ENCODE results near the gene CAVIN1. TPM values are rescaled to one million over a fixed set of nuclear protein-coding genes. Genes with fewer than 3 reads are reported as not detected.

The CAVIN1 gene
- total and polyA plus RNA-seq, 2 experiments from 2014 or later, result 18.1 to 35.7 TPM

DNA sequence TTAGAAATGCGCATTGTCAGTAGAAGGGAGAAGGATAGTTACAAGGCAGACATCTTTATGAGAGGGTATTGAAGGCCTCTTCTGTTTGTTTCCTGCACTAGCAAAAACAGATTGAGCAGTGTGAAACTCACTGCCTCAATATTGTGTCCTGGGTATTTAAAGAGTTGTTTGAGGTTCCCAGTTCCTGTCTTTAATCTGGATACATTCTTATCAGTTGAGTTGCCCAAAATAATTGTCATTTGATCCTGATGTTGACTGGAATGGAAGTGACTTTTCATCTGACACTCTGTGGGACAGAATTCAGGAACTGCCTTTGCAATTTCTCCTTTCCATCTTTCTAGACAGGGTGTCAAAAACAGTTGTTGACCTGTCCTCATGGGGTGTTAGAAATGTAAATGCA lies 37.3 kb upstream of the CAVIN1 start:
- Histone ChIP-seq H2AFZ (no peak overlapping the region), H3K4me2 (peak overlapping the region; percentile 80), H3K27me3 (ENCODE audit: insufficient read depth) (no peaks in the 10 kb centered on the region), H3K27ac (ENCODE audit: low read depth) (0 out of 2 replicates have a peak overlapping the region, but pooled peaks have one; percentile 63), H3F3A (replicated peaks; ENCODE audit: low read depth) (peaks cover 8% of the 10 kb centered on the region; the same call in 1 of the 2 replicates), H3K4me1 (ENCODE audit: insufficient read depth) (peaks cover 29% of the 10 kb centered on the region), H4K20me1 (replicated peaks; ENCODE audit: insufficient read depth) (peaks cover 23% of the 10 kb centered on the region), H3K4me3 (peak overlapping the region; percentile 71), H3K79me2 (replicated peaks; ENCODE audit: insufficient read depth) (peaks cover 28% of the 10 kb centered on the region), H3K9me2 (ENCODE audit: insufficient read depth) (no peaks in the 10 kb centered on the region), H3K36me3 (ENCODE audit: insufficient read depth) (peaks cover 9% of the 10 kb centered on the region; the same call in 1 of the 2 replicates)
- Mint-ChIP-seq H3K36me3 (ENCODE audit: low read depth) (peaks cover 16% of the 10 kb centered on the region; the same call in 2 of the 3 replicates), H3K4me1 (peaks cover 36% of the 10 kb centered on the region), H3K9me3 (no peaks in the 10 kb centered on the region), H3K27ac (no peak overlapping the region), H3K27me3 (ENCODE audit: insufficient read depth, low read depth, poor library complexity) (peaks cover 3% of the 10 kb centered on the region), H3K4me3 (peak overlapping the region; percentile 91; the same call in 2 of the 3 replicates)
- DNase-seq (ENCODE audit: low spot score) (no peak), ATAC-seq (no peak)
- TF ChIP-seq EZH2phosphoT487 (IDR thresholded peaks at IDR 0.05; ENCODE audit: unreplicated experiment) (no peak), NANOG (IDR thresholded peaks at IDR 0.05; ENCODE audit: borderline replicate concordance) (no peak), POLR2AphosphoS5 (IDR thresholded peaks at IDR 0.05; ENCODE audit: low read depth) (no peak), ZNF114 (CRISPR knock-in tag; IDR thresholded peaks at IDR 0.05) (no peak), EZH2 (IDR thresholded peaks at IDR 0.05; ENCODE audit: low read depth, unreplicated experiment) (no peak), CREB1 (CRISPR knock-in tag; IDR thresholded peaks at IDR 0.05; ENCODE audit: low read depth) (no peak), JUNB (IDR thresholded peaks at IDR 0.05; ENCODE audit: unreplicated experiment) (no peak)
- TF ChIP-seq, protein P1, sequence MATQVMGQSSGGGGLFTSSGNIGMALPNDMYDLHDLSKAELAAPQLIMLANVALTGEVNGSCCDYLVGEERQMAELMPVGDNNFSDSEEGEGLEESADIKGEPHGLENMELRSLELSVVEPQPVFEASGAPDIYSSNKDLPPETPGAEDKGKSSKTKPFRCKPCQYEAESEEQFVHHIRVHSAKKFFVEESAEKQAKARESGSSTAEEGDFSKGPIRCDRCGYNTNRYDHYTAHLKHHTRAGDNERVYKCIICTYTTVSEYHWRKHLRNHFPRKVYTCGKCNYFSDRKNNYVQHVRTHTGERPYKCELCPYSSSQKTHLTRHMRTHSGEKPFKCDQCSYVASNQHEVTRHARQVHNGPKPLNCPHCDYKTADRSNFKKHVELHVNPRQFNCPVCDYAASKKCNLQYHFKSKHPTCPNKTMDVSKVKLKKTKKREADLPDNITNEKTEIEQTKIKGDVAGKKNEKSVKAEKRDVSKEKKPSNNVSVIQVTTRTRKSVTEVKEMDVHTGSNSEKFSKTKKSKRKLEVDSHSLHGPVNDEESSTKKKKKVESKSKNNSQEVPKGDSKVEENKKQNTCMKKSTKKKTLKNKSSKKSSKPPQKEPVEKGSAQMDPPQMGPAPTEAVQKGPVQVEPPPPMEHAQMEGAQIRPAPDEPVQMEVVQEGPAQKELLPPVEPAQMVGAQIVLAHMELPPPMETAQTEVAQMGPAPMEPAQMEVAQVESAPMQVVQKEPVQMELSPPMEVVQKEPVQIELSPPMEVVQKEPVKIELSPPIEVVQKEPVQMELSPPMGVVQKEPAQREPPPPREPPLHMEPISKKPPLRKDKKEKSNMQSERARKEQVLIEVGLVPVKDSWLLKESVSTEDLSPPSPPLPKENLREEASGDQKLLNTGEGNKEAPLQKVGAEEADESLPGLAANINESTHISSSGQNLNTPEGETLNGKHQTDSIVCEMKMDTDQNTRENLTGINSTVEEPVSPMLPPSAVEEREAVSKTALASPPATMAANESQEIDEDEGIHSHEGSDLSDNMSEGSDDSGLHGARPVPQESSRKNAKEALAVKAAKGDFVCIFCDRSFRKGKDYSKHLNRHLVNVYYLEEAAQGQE (IDR thresholded peaks at IDR 0.05; ENCODE audit: unreplicated experiment), result no peak
- TF ChIP-seq, protein P2, sequence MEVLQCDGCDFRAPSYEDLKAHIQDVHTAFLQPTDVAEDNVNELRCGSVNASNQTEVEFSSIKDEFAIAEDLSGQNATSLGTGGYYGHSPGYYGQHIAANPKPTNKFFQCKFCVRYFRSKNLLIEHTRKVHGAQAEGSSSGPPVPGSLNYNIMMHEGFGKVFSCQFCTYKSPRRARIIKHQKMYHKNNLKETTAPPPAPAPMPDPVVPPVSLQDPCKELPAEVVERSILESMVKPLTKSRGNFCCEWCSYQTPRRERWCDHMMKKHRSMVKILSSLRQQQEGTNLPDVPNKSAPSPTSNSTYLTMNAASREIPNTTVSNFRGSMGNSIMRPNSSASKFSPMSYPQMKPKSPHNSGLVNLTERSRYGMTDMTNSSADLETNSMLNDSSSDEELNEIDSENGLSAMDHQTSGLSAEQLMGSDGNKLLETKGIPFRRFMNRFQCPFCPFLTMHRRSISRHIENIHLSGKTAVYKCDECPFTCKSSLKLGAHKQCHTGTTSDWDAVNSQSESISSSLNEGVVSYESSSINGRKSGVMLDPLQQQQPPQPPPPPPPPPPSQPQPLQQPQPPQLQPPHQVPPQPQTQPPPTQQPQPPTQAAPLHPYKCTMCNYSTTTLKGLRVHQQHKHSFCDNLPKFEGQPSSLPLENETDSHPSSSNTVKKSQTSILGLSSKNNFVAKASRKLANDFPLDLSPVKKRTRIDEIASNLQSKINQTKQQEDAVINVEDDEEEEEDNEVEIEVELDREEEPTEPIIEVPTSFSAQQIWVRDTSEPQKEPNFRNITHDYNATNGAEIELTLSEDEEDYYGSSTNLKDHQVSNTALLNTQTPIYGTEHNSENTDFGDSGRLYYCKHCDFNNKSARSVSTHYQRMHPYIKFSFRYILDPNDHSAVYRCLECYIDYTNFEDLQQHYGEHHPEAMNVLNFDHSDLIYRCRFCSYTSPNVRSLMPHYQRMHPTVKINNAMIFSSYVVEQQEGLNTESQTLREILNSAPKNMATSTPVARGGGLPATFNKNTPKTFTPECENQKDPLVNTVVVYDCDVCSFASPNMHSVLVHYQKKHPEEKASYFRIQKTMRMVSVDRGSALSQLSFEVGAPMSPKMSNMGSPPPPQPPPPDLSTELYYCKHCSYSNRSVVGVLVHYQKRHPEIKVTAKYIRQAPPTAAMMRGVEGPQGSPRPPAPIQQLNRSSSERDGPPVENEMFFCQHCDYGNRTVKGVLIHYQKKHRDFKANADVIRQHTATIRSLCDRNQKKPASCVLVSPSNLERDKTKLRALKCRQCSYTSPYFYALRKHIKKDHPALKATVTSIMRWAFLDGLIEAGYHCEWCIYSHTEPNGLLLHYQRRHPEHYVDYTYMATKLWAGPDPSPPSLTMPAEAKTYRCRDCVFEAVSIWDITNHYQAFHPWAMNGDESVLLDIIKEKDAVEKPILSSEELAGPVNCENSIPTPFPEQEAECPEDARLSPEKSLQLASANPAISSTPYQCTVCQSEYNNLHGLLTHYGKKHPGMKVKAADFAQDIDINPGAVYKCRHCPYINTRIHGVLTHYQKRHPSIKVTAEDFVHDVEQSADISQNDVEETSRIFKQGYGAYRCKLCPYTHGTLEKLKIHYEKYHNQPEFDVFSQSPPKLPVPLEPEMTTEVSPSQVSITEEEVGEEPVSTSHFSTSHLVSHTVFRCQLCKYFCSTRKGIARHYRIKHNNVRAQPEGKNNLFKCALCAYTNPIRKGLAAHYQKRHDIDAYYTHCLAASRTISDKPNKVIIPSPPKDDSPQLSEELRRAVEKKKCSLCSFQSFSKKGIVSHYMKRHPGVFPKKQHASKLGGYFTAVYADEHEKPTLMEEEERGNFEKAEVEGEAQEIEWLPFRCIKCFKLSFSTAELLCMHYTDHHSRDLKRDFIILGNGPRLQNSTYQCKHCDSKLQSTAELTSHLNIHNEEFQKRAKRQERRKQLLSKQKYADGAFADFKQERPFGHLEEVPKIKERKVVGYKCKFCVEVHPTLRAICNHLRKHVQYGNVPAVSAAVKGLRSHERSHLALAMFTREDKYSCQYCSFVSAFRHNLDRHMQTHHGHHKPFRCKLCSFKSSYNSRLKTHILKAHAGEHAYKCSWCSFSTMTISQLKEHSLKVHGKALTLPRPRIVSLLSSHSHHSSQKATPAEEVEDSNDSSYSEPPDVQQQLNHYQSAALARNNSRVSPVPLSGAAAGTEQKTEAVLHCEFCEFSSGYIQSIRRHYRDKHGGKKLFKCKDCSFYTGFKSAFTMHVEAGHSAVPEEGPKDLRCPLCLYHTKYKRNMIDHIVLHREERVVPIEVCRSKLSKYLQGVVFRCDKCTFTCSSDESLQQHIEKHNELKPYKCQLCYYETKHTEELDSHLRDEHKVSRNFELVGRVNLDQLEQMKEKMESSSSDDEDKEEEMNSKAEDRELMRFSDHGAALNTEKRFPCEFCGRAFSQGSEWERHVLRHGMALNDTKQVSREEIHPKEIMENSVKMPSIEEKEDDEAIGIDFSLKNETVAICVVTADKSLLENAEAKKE (CRISPR knock-in tag; IDR thresholded peaks at IDR 0.05), result no peak
- TF ChIP-seq, protein P3, sequence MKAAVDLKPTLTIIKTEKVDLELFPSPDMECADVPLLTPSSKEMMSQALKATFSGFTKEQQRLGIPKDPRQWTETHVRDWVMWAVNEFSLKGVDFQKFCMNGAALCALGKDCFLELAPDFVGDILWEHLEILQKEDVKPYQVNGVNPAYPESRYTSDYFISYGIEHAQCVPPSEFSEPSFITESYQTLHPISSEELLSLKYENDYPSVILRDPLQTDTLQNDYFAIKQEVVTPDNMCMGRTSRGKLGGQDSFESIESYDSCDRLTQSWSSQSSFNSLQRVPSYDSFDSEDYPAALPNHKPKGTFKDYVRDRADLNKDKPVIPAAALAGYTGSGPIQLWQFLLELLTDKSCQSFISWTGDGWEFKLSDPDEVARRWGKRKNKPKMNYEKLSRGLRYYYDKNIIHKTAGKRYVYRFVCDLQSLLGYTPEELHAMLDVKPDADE (IDR thresholded peaks at IDR 0.05), result no peak

All from GM23338 (cell line).